Hematopoietic multipotent progenitor cell treated with erythropoietin and hydrocortisone succinate and interleukin-3 and kit ligand, for 8 days (in vitro differentiated cells): Measurements from ENCODE around the gene LRP3.
"Not testable (repeated sequence)": the region's sequence is repeated elsewhere in the genome, so short reads cannot be mapped to it uniquely, and the experiment has no call there.

Experiments used
- DNase-seq: peaks from one replicate; pipeline ENCODE4 v3.0.0-alpha.2; 2015

The LRP3 gene

DNA sequence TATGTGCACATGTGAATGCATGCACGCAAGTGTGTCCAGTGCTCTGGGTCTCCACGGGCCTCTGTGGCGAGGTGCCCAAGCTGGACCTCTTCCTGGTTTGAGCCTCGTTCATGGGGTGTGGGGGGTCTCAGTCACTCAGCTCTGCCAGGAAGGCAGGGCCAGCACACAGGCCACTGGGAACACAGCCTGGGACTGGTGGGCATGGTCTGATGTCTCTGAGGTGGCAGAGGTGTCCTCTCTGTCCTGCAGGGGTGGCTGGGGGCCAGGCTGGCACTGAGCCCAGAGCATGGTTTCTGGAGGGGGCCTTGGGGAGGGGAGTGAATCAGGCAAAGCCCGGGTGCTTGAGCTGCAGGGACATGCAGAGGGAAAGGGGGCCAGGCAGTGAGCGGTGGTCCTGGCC lies 9.4 kb downstream of the LRP3 start:
- DNase-seq = no peak

DNA sequence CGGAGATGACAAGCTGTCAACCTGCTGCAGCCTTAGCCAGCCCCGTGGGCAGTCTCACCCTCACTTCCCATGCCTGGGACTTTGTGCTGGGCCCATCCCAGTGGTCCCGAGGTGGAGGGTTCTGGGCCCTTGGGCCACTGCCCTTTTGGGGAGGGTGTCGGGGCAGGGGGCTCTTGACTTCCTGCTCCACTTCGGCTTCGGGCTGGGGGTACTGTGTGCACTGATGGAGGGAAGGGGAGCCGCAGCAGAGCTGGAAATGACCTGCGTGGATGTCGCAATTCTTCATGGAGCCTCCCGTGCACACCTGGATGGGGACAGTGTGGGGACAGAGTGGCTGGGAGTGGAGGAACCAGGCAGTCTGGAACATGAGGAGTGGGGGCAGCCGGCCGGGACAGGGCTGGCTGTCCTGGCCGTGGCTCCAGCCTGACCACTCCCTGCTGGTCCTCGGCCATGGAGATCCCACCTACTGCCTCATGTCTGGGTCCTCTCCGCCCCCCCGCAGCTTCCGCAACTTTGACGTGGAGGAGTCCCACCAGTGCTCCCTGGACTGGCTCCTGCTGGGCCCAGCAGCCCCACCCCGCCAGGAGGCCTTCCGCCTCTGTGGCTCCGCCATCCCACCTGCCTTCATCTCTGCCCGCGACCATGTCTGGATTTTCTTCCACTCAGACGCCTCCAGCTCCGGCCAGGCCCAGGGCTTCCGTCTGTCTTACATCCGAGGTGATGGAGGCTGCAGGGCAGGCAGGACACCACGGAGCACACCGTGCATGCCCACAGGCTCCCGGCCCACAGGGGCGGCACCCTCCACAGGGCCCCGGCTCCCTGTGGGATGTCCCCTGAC lies 10.2 kb downstream of the LRP3 start:
- DNase-seq = no peak

DNA sequence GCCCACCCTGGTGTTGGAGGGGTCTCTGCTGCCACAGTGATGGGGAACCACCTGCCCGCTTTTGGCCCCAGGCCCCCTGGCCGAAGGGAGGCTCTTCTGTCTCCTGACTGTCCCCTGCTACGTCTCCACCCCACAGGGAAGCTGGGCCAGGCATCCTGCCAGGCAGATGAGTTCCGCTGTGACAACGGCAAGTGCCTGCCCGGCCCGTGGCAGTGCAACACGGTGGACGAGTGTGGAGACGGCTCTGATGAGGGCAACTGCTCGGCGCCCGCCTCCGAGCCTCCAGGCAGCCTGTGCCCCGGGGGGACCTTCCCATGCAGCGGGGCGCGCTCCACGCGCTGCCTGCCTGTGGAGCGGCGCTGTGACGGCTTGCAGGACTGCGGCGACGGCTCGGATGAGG lies 11.0 kb downstream of the LRP3 start:
- no peak for DNase-seq

GRCh38 chr19:33205531-33206260 lies 11.6 kb downstream of the LRP3 start:
- no peak for DNase-seq

DNA sequence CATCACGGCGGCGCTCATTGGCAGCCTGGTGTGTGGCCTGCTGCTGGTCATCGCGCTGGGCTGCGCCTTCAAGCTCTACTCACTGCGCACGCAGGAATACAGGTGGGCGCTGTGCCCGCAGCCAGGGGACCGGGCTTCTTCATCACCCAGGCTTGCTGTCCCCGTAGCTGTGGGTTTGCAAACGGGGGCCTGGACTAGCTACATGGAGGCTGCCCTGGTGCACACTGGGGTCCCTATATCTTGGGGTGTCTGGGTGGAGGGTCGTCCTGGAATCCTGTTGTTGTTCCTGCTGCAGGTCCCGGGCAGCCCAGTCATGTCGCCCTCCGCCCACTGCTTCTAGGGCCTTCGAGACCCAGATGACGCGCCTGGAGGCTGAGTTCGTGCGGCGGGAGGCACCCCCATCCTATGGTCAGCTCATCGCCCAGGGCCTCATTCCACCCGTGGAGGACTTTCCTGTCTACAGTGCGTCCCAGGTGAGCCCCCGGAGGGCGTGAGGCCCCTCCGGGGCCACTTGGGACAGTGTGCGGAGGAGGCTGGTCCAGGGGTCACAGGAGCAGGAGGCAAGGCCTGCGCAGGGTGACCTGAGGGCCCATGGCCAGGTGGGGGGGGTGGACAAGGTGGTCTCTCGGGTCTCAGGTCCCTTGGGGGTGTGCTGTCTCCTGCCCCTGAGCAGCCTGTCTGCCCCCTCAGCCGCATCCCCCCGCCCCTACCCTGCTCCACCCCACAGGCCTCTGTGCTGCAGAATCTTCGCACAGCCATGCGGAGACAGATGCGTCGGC lies 12.3 kb downstream of the LRP3 start:
- DNase-seq = no peak

DNA sequence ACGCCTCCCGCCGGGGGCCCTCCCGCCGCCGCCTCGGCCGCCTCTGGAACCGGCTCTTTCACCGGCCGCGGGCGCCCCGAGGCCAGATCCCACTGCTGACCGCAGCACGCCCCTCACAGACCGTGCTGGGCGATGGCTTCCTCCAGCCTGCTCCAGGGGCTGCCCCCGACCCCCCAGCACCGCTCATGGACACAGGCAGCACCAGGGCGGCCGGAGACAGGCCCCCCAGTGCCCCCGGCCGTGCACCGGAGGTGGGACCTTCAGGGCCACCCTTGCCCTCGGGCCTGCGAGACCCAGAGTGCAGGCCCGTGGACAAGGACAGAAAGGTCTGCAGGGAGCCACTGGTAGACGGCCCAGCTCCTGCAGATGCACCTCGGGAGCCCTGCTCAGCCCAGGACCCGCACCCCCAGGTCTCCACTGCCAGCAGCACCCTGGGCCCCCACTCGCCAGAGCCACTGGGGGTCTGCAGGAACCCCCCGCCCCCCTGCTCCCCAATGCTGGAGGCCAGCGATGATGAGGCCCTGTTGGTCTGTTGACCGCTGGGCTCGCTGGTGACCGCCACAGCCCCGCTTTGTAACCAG lies 13.0 kb downstream of the LRP3 start:
- DNase-seq = no peak

GRCh38 chr19:33207903-33208302 lies 13.8 kb downstream of the LRP3 start:
- DNase-seq = no peak

DNA sequence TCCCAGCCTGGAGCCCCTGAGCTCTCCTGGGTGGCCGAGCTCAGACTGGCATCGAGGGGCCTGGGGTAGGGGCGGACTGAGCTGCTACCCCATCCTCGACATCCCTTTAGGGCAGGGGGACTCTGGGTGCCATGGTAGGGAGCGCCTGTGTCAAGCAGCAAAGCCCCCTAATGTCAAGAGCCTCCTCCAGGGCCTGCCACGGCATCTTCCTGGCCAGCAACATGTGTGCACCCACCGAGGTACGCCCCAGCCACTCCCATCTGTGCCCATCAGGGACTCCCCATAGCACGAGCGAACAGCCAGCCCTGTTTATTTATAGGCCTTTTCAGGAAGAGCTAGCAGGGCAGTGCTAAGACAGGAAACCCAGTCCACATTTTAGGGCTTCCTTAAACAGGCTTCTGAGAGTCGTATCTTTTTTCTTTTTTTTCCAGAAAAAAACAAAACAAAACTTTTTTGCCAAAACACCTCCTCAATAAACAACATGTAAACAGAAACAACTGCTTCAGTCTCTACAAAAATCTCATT lies 14.3 kb downstream of the LRP3 start:
- DNase-seq = no peak

- DNase-seq = no peak
Observed at GRCh38 chr19:33208904-33209849, 15.0 kb downstream of the LRP3 start.

DNA sequence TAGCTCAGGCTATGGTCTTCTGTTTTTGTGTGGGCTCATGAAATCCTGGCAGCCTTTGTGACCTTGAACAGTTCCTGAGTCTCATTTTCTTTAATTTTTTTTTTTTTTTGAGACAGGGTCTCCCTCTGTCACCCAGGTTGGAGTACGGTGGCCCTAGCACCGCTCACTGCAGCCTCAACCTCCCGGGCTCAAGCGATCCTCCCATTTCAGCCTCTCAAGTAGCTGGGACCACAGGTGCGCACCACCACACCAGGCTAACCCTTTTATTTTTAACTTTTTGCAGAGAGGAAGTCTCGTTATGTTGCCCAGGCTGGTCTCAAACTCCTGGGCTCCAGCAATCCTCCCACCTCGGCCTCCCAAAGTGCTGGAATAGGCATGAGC lies 15.7 kb downstream of the LRP3 start:
- not testable (repeated sequence) for DNase-seq

DNA sequence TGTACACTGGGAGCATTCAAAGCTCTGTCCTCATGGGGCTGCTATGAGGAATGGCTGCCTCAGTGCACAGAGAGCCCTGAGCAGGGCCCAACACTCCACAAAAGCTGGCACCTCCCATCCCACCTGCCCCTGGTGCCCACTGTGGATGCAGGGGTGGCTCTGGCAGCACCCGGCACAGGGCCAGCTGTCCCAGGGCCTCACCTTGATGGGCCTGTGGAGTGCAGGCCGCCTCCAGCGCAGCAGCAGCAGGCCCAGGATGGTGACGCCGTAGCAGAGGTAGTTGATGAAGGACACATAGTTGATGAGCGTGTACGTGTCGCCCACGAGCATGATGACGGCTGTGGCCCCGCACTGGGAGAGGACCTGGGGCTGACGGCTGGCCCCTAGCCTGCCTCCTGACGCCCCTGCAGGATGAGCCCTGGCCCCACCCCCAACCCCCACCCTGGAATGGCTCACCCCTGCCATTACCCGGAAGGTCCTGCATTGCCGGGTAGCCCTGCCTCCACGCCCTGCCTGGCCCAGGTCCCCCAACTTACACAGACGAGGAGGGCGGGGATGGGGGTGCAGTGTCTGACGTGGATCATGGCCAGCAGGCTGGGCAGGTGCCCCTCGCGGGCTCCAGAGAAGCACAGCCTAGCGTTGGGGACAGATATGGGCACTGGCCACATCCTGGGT lies 16.3 kb downstream of the LRP3 start:
- no peak for DNase-seq

DNA sequence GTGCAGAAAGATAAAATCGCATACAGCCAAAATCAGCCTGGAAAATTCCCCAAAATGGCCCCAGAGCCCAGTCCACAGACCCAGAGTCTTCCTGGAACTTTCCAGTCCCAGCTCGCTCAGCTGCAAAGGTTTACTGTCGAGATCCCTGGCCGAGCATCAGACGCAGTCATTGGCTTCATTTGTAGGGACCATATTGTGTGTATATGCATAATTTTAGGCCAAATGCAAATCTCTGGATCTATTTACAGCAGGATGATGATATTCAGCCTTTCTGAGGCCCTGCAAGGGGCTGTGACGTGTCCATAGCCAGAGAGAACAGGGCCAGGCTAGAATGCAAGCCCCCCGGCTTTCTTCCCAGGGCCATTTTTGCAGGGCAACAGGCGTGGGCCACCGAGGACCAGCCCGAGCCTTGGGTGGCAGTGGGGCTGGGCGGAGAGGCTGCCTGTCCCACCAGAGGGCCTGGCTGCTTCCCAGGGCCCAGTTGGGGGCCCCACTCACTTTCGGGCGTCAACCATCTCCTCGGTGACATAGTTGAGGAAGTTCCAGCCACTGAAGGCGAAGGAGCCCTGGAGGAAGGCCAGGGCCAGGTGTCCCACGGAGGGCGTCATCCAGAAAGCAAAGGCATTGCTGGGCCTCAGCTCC lies 17.8 kb downstream of the LRP3 start:
- no peak for DNase-seq

- no peak for DNase-seq
Observed at GRCh38 chr19:33212436-33213172, 18.5 kb downstream of the LRP3 start.

- no peak for DNase-seq
Observed at GRCh38 chr19:33214596-33214995, 20.5 kb downstream of the LRP3 start.

DNA sequence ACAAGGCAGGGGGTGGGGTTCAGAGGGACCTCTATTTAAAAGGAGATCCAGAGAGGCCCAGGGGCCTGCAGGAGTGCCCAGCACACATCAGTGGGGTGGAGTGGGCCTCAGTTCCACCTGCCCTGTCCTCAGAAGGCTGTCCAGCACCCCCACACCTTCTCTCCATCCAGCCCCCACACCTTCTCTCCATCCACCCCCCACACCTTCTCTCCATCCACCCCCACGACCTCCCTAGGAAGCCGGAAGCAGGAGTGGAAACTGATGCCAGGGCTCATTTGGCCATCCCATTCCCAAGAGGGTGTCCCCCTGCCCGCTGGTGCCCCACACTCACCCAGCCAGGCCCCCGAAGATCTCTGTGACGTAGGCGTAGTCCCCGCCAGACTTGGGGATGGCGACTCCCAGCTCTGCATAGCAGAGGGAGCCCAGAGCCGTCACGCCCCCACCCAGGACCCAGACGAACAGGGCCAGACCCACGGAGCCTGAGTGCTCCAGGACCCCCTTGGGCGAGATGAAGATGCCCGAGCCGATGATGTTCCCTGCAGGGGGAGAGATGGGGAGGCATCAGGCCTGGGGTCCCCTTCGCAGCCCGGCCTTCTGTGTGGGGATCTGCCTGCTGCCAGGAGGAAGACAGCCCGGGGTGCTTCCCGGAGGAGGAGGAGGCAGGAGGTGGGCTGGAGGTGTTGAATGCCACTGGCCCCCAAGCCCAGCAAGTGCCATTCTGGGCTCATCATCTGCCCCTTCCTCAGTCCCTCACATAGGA lies 21.5 kb downstream of the LRP3 start:
- no peak for DNase-seq

DNA sequence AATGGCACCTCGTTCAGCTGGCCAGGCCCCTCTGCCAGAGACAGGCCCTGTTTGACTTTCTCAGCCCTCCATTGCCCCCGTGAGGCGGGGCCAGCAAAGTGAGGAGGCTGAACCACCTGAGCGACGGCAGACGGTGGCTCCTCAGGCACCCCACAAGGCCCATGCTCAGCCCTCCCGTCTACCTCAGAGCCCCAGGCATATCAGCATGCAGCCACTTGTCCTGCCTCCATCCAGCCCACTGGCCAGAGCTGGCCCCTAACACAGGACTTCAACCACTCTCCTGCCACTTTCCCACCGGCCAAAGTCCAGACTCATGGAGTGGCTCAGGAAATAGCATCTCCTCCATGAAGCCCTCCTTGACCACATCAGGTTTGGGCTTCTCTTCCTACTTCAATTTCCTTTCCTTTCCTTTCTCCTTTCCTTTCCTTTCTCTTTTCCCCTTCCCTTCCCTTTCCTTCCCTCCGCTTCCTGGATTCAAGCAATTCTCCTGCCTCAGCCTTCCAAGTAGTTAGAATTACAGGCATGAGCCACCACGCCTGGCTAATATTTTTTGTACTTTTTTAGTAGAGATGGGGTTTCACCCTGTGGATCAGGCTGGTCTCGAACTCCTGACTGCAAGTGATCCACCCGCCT lies 22.2 kb downstream of the LRP3 start:
- no peak for DNase-seq

DNA sequence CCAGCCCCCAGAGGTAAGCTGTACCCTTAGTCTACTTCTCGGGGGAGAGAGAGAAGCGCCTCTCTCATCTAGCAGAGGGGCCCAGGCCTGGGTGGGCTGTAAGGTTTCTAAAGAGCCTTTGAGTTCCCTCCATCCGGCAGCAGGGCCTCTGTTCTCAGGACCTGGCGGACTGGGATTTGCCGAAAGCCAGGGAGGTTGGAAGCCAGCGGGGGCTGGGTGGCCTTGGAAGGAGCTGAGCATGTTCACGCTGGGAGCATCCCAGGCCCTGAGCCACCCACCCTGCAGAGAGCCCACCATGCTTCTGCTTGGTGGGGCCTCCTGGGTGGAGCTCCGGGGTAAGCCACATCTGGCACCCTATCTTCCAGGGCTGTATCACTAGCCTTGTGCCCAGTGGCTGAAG lies 23.8 kb downstream of the LRP3 start:
- DNase-seq = no peak

- no peak for DNase-seq
Observed at GRCh38 chr19:33219261-33219815, 25.2 kb downstream of the LRP3 start.
